ENCODE results near the gene PXK. TPM values are rescaled to one million over a fixed set of nuclear protein-coding genes. Genes with fewer than 3 reads are reported as not detected.

The PXK gene
- total RNA-seq, 1 donor from 2014 or later: 18.8 TPM

- TF ChIP-seq CTCF (IDR thresholded peaks at IDR 0.05; ENCODE audit: unreplicated experiment): no peak
- Mint-ChIP-seq H3K27ac (ENCODE audit: unreplicated experiment) (no peak overlapping the region), H3K27me3 (ENCODE audit: unreplicated experiment) (no peaks in the 10 kb centered on the region), H3K4me1 (ENCODE audit: unreplicated experiment) (peaks cover 2% of the 10 kb centered on the region), H3K36me3 (ENCODE audit: low read depth, unreplicated experiment) (no peaks in the 10 kb centered on the region), H3K9me3 (ENCODE audit: unreplicated experiment) (no peaks in the 10 kb centered on the region), H3K4me3 (ENCODE audit: unreplicated experiment) (no peak overlapping the region)
- no peak for DNase-seq (ENCODE audit: low spot score)
These were observed 136.4 kb downstream of the PXK start for GRCh38 chr3:58469096-58469495.

GRCh38 chr3:58470363-58471024 lies 137.8 kb downstream of the PXK start:
- no peak for DNase-seq (ENCODE audit: low spot score)
- Mint-ChIP-seq H3K4me3 (ENCODE audit: unreplicated experiment) (no peak overlapping the region), H3K4me1 (ENCODE audit: unreplicated experiment) (peaks cover 15% of the 10 kb centered on the region), H3K27ac (ENCODE audit: unreplicated experiment) (no peak overlapping the region), H3K9me3 (ENCODE audit: unreplicated experiment) (no peaks in the 10 kb centered on the region), H3K36me3 (ENCODE audit: low read depth, unreplicated experiment) (no peaks in the 10 kb centered on the region), H3K27me3 (ENCODE audit: unreplicated experiment) (no peaks in the 10 kb centered on the region)
- no peak for TF ChIP-seq CTCF (IDR thresholded peaks at IDR 0.05; ENCODE audit: unreplicated experiment)

GRCh38 chr3:58471025-58471887 lies 138.6 kb downstream of the PXK start:
- Mint-ChIP-seq H3K27me3 (ENCODE audit: unreplicated experiment) (no peaks in the 10 kb centered on the region), H3K4me1 (ENCODE audit: unreplicated experiment) (peaks cover 15% of the 10 kb centered on the region), H3K36me3 (ENCODE audit: low read depth, unreplicated experiment) (no peaks in the 10 kb centered on the region), H3K27ac (ENCODE audit: unreplicated experiment) (no peak overlapping the region), H3K9me3 (ENCODE audit: unreplicated experiment) (no peaks in the 10 kb centered on the region), H3K4me3 (ENCODE audit: unreplicated experiment) (no peak overlapping the region)
- no peak for DNase-seq (ENCODE audit: low spot score)
- TF ChIP-seq CTCF (IDR thresholded peaks at IDR 0.05; ENCODE audit: unreplicated experiment): no peak

- TF ChIP-seq CTCF (IDR thresholded peaks at IDR 0.05; ENCODE audit: unreplicated experiment): no peak
- H3K9me3 Mint-ChIP-seq (ENCODE audit: unreplicated experiment): no peaks in the 10 kb centered on the region
These were observed 140.6 kb downstream of the PXK start for GRCh38 chr3:58473275-58473674.

More at GRCh38 chr3:58473275-58473674, 140.6 kb downstream of the PXK start:
- H3K27me3 Mint-ChIP-seq (ENCODE audit: unreplicated experiment): no peaks in the 10 kb centered on the region
- peaks cover 15% of the 10 kb centered on the region for H3K4me1 Mint-ChIP-seq (ENCODE audit: unreplicated experiment)
- no peak for DNase-seq (ENCODE audit: low spot score)
- no peak overlapping the region for H3K4me3 Mint-ChIP-seq (ENCODE audit: unreplicated experiment)
- no peaks in the 10 kb centered on the region for H3K36me3 Mint-ChIP-seq (ENCODE audit: low read depth, unreplicated experiment)
- no peak overlapping the region for H3K27ac Mint-ChIP-seq (ENCODE audit: unreplicated experiment)

Measured in endothelial cell (in vitro differentiated cells).